ENCODE measurements around the gene MYO9A.
"Not testable (repeated sequence)": the region's sequence is repeated elsewhere in the genome, so short reads cannot be mapped to it uniquely, and the experiment has no call there.

MYO9A gene

GRCh38 chr15:72034351-72034750, 83.6 kb downstream of the MYO9A start:
- TF ChIP-seq CTCF (IDR thresholded peaks at IDR 0.05; ENCODE audit: insufficient read depth, low read length, missing control alignments) = no peak
- ChIA-PET CTCF (interaction anchor here (1.0 kb wide), 1 partner anchor 21 kb away, joined by 3 read pairs; no protein-coding TSS in a partner anchor), POLR2A (no interaction called here)
- H3K4me3 ChIP-seq (ENCODE audit: low read depth, low read length) = no peak overlapping the region
- no peak for DNase-seq (ENCODE audit: low read depth, low spot score)

DNA sequence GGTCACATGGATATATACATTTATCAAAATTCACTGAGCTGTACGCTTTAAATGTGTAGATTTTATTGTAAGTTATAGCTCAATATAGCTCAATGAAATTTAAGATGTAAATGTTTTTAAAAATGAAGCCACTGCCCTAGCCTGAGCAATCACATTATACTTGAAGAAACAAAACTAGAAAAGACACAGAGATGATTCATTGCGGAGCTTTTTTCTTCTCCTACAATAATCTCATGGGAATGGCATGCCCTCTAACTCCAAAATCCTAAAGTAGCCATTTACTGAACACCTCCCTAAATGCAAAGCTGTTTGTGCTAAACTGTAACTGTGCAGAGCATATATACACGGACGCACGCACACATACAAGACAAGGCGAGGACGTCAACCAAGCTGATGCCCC, 84.2 kb downstream of the MYO9A start:
- POLR2A ChIA-PET = no interaction called here
- no peak for TF ChIP-seq CTCF (IDR thresholded peaks at IDR 0.05; ENCODE audit: insufficient read depth, low read length, missing control alignments)
- CTCF ChIA-PET = interaction anchor here (0.8 to 1.4 kb wide), 3 partner anchors 15 to 21 kb away, joined by 3 read pairs; no protein-coding TSS in a partner anchor
- no peak for DNase-seq (ENCODE audit: low read depth, low spot score)
- H3K4me3 ChIP-seq (ENCODE audit: low read depth, low read length) = no peak overlapping the region

DNA sequence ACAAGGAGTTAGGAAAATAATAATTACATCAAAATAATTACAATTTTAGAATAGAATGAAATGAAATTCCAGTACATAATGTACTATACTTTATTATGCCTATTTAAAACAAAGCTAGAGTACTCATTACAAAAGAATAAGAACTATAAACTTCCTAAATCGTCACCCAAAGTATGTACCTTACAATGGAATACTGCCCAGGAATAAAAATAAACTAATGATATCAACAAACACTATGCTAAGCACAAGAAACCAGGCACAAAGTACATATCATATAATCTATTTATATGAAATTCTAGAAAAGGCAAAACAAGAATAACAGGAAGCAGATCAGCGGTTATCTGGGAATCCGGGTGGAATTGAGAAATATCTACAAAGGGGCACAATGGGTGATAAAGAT, 84.7 kb downstream of the MYO9A start:
- TF ChIP-seq CTCF (IDR thresholded peaks at IDR 0.05; ENCODE audit: insufficient read depth, low read length, missing control alignments) = no peak
- H3K4me3 ChIP-seq (ENCODE audit: low read depth, low read length) = no peak overlapping the region
- CTCF ChIA-PET = interaction anchor here (0.8 to 1.4 kb wide), 3 partner anchors 16 to 20 kb away, joined by 3 read pairs; no protein-coding TSS in a partner anchor
- no peak for DNase-seq (ENCODE audit: low read depth, low spot score)
- POLR2A ChIA-PET = no interaction called here

- no peak for DNase-seq (ENCODE audit: low read depth, low spot score)
- POLR2A ChIA-PET = no interaction called here
- H3K4me3 ChIP-seq (ENCODE audit: low read depth, low read length) = no peak overlapping the region
- CTCF ChIA-PET = no interaction called here
- TF ChIP-seq CTCF (IDR thresholded peaks at IDR 0.05; ENCODE audit: insufficient read depth, low read length, missing control alignments) = no peak
These were observed 96.3 kb downstream of the MYO9A start for GRCh38 chr15:72021604-72022003.

DNA sequence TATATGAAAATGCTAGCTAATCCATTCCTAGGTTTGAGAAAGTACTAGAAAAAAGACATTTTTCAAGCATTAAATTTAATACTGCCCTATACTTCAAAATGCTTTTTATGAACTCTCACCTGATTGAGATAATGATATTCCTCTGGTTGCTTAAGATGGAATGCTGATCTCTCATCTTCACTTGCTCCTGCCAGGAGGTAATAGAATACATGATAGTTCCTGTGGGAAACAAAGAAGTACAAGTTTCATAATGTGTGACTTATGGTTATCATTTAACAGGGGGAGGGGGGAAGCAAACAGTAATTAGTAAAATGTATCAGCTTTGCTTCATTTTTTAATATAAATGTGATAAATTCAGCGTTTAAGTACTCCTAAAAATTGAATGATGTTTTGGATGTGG, 97.2 kb downstream of the MYO9A start:
- CTCF ChIA-PET = no interaction called here
- no peak for DNase-seq (ENCODE audit: low read depth, low spot score)
- H3K4me3 ChIP-seq (ENCODE audit: low read depth, low read length) = no peak overlapping the region
- POLR2A ChIA-PET = no interaction called here
- TF ChIP-seq CTCF (IDR thresholded peaks at IDR 0.05; ENCODE audit: insufficient read depth, low read length, missing control alignments) = no peak

- CTCF ChIA-PET; DNase-seq (ENCODE audit: low read depth, low spot score); H3K4me3 ChIP-seq (ENCODE audit: low read depth, low read length); POLR2A ChIA-PET: not testable (repeated sequence)
These were observed 103.4 kb downstream of the MYO9A start for GRCh38 chr15:72014555-72014954.

GRCh38 chr15:72013703-72014102, 104.2 kb downstream of the MYO9A start:
- TF ChIP-seq CTCF (IDR thresholded peaks at IDR 0.05; ENCODE audit: insufficient read depth, low read length, missing control alignments) = no peak
- no peak for DNase-seq (ENCODE audit: low read depth, low spot score)
- ChIA-PET CTCF (interaction anchor here (0.9 kb wide), 1 partner anchor 20 kb away, joined by 3 read pairs; no protein-coding TSS in a partner anchor), POLR2A (no interaction called here)
- H3K4me3 ChIP-seq (ENCODE audit: low read depth, low read length) = no peak overlapping the region

All from AG04449 (cell line).